ENCODE data around the gene CD320.
"Not testable (repeated sequence)": the region's sequence is repeated elsewhere in the genome, so short reads cannot be mapped to it uniquely, and the experiment has no call there.

- not testable (repeated sequence) for TF ChIP-seq EZH2 (IDR thresholded peaks at IDR 0.05; ENCODE audit: low read length); CTCF (optimal IDR thresholded peaks at IDR 0.05 in 1 of 3, IDR thresholded peaks at IDR 0.05 in 1 of 3, conservative IDR thresholded peaks at IDR 0.05 in 1 of 3; ENCODE audit: extremely low read depth in 1 of 3, insufficient read depth in 2 of 3, low read length in 3 of 3)
Measured at GRCh38 chr19:8352845-8353244, 44.7 kb upstream of the CD320 start.

Data from keratinocyte (primary cell).